ENCODE data around the gene COX6A2. TPM values are rescaled to one million over a fixed set of nuclear protein-coding genes. Genes with fewer than 3 reads are reported as not detected.

COX6A2 gene
- total RNA-seq, 1 experiment from 2014 or later = not detected

- TF ChIP-seq E2F5 (CRISPR knock-in tag; IDR thresholded peaks at IDR 0.05) (no peak), FOXP4 (CRISPR knock-in tag; IDR thresholded peaks at IDR 0.05) (no peak), SMAD3 (CRISPR knock-in tag; IDR thresholded peaks at IDR 0.05; ENCODE audit: borderline replicate concordance) (no peak), USF2 (CRISPR knock-in tag; IDR thresholded peaks at IDR 0.05) (peak; percentile 0; the same call in 1 of the 2 replicates)
- TF ChIP-seq, protein P1, sequence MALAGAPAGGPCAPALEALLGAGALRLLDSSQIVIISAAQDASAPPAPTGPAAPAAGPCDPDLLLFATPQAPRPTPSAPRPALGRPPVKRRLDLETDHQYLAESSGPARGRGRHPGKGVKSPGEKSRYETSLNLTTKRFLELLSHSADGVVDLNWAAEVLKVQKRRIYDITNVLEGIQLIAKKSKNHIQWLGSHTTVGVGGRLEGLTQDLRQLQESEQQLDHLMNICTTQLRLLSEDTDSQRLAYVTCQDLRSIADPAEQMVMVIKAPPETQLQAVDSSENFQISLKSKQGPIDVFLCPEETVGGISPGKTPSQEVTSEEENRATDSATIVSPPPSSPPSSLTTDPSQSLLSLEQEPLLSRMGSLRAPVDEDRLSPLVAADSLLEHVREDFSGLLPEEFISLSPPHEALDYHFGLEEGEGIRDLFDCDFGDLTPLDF (CRISPR knock-in tag; IDR thresholded peaks at IDR 0.05) = no peak
Measured at GRCh38 chr16:31459687-31460581, 31.8 kb upstream of the COX6A2 start (continued).

GRCh38 chr16:31458844-31459686 is 30.9 kb upstream of the COX6A2 start, which contains the start of gene ARMC5:
TSS of gene ARMC5 (plus strand) at chr16:31459501. CDS start at chr16:31459525, 24 bp downstream.
- ATAC-seq (peak; percentile 77), DNase-seq (ENCODE audit: low spot score) (peak; percentile 97)
- CTCF ChIA-PET = interaction anchor here (0.5 to 12.2 kb wide), 24 partner anchors 8 to 474 kb away, joined by 3 to 221 read pairs (median 7); partner anchors contain the start of genes HSD3B7, PYDC1, SLC5A2 and TGFB1I1
- Mint-ChIP-seq H3K4me3 (peak within 1 kb of the TSS; percentile 88), H3K27me3 (ENCODE audit: low read depth) (no peaks in the 10 kb centered on the region), H3K36me3 (peaks cover 8% of the 10 kb centered on the region; the same call in 1 of the 2 replicates), H3K4me1 (peaks cover 29% of the 10 kb centered on the region), H3K9me3 (no peaks in the 10 kb centered on the region), H3K27ac (peak within 1 kb of the TSS; percentile 93)
- POLR2A ChIA-PET = interaction anchor here (0.7 to 3.4 kb wide), 7 partner anchors 13 to 476 kb away, joined by 3 to 13 read pairs (median 6); partner anchors contain the start of genes TGFB1I1 and ZNF843
- no peak for TF ChIP-seq STAT6 (CRISPR knock-in tag; conservative IDR thresholded peaks at IDR 0.05; ENCODE audit: low read depth)
- no peak for TF ChIP-seq AR (CRISPR knock-in tag; IDR thresholded peaks at IDR 0.05)
- 0 out of 2 replicates have a peak, but pooled peaks have one; percentile 61 for TF ChIP-seq FOXP4 (CRISPR knock-in tag; IDR thresholded peaks at IDR 0.05)
- TF ChIP-seq HMGXB4 (CRISPR knock-in tag; IDR thresholded peaks at IDR 0.05) = peak; percentile 44; the same call in 1 of the 2 replicates
- TF ChIP-seq GTF2I (CRISPR knock-in tag; conservative IDR thresholded peaks at IDR 0.05) = no peak
- TF ChIP-seq ZNF671 (CRISPR knock-in tag; IDR thresholded peaks at IDR 0.05) = no peak
- TF ChIP-seq GABPB1 (CRISPR knock-in tag; IDR thresholded peaks at IDR 0.05) = peak; percentile 97
- TF ChIP-seq KAT7 (CRISPR knock-in tag; IDR thresholded peaks at IDR 0.05; ENCODE audit: borderline replicate concordance) = peak; percentile 79; the same call in 1 of the 2 replicates
- TF ChIP-seq ELF4 (CRISPR knock-in tag; IDR thresholded peaks at IDR 0.05; ENCODE audit: low read depth) = no peak
